SK-N-SH (cell line): ENCODE measurements around the gene TRAPPC12. TPM values are rescaled to one million over a fixed set of nuclear protein-coding genes. Genes with fewer than 3 reads are reported as not detected.

Experiments used
- CTCF ChIA-PET: fragments of 300-600, 350-600 bp; formaldehyde crosslinking; extraction: SDS; loops from one replicate; lab custom pipeline; 2021; lab: Yijun Ruan, JAX
- POLR2A ChIA-PET: fragments of 350-600 bp; sonication (Branson Sonifier 250); formaldehyde crosslinking; extraction: SDS; loops from one replicate; lab custom pipeline; 2020; ENCODE audit warnings: antibody characterized with exemption, inconsistent platforms; lab: Yijun Ruan, JAX
- DNase-seq: peaks from one replicate; pipeline ENCODE4 v3.0.0; 2012
- H2AFZ ChIP-seq: fragments of 200-600 bp; sonication (generic); 2 replicates; pipeline ENCODE4 v1.8.1; 2016; ENCODE audit warnings: antibody characterized with exemption, mild to moderate bottlenecking, low read depth
- H3F3A ChIP-seq: fragments of 200-600 bp; sonication (generic); replicated peaks from 2 replicates; pipeline ENCODE3; 2016; ENCODE audit warnings: antibody characterized with exemption, mild to moderate bottlenecking; ENCODE audit not compliant: insufficient read depth
- H3K27ac ChIP-seq, 2 experiments: fragments of 200-500 bp in 1 of 2; fragments of 200-600 bp in 1 of 2; sonication (Bioruptor generic) in 1 of 2; sonication (generic), shearing (Covaris generic) in 1 of 2; 2 replicates each; pipeline versions ENCODE4 v1.5.1 to v1.6.1; 2014 to 2016; ENCODE audit warnings: low read depth in 2 of 2, inconsistent platforms in 1 of 2, low read length in 1 of 2, mild to moderate bottlenecking in 1 of 2, mixed read lengths in 1 of 2
- H3K27me3 ChIP-seq: fragments of 200-600 bp; sonication (generic), shearing (Covaris generic); 2 replicates; pipeline ENCODE4 v1.6.1; 2016; ENCODE audit warnings: mixed run types; ENCODE audit not compliant: insufficient read depth
- H3K36me3 ChIP-seq, 2 experiments: fragments of 200-500 bp in 1 of 2; fragments of 200-600 bp in 1 of 2; sonication (Bioruptor generic) in 1 of 2; sonication (generic) in 1 of 2; replicated peaks in 1 of 2; 2 replicates each; pipeline versions ENCODE3 to v1.5.1; 2014 to 2016; ENCODE audit warnings: low read length in 1 of 2, mild to moderate bottlenecking in 1 of 2; ENCODE audit not compliant: insufficient read depth in 2 of 2, control insufficient read depth in 1 of 2
- H3K4me1 ChIP-seq, 2 experiments: fragments of 200-500 bp in 1 of 2; fragments of 200-600 bp in 1 of 2; sonication (Bioruptor generic) in 1 of 2; sonication (generic), shearing (Covaris generic) in 1 of 2; 2 replicates each; pipeline versions ENCODE4 v1.5.1 to v1.6.1; 2014 to 2016; ENCODE audit warnings: low read depth in 1 of 2, low read length in 1 of 2, mixed run types in 1 of 2; ENCODE audit not compliant: insufficient read depth in 2 of 2, control insufficient read depth in 1 of 2
- H3K4me2 ChIP-seq: fragments of 200-600 bp; sonication (generic), shearing (Covaris generic); 2 replicates; pipeline ENCODE4 v1.6.1; 2017; ENCODE audit warnings: mixed run types
- H3K4me3 ChIP-seq, 2 experiments: fragments of 200-500 bp in 1 of 2; fragments of 200-600 bp in 1 of 2; sonication (Bioruptor generic) in 1 of 2; sonication (generic), shearing (Covaris generic) in 1 of 2; 2 replicates each; pipeline versions ENCODE4 v1.5.1 to v1.8.1; 2014 to 2016; ENCODE audit warnings: low read depth in 2 of 2, inconsistent platforms in 1 of 2, low read length in 1 of 2, mild to moderate bottlenecking in 1 of 2, mixed read lengths in 1 of 2, moderate library complexity in 1 of 2
- H3K79me2 ChIP-seq: fragments of 200-600 bp; sonication (generic); 2 replicates; pipeline ENCODE4 v1.8.1; 2017; ENCODE audit warnings: mild to moderate bottlenecking; ENCODE audit not compliant: insufficient read depth
- H3K9ac ChIP-seq: fragments of 200-600 bp; sonication (generic); 2 replicates; pipeline ENCODE4 v1.6.1; 2017; ENCODE audit warnings: mixed run types
- H3K9me2 ChIP-seq: fragments of 200-600 bp; sonication (generic); 2 replicates; pipeline ENCODE4 v1.6.1; 2017; ENCODE audit warnings: mixed run types
- H3K9me3 ChIP-seq: fragments of 200-600 bp; sonication (generic); 2 replicates; pipeline ENCODE4 v1.6.1; 2017; ENCODE audit warnings: mixed run types, mild to moderate bottlenecking, moderate library complexity
- H4K20me1 ChIP-seq: fragments of 200-600 bp; sonication (generic); 2 replicates; pipeline ENCODE4 v1.6.1; 2017; ENCODE audit warnings: mild to moderate bottlenecking, mixed run types; ENCODE audit not compliant: insufficient read depth
- ELF1 ChIP-seq: IDR thresholded peaks from 2 replicates; pipeline ENCODE4 v1.4.0; 2012
- GABPA ChIP-seq: IDR thresholded peaks from 2 replicates; pipeline ENCODE4 v1.4.0; 2012; ENCODE audit warnings: low read depth, mild to moderate bottlenecking
- GATA2 ChIP-seq: sonication (generic); formaldehyde crosslinking; IDR thresholded peaks from 2 replicates; pipeline ENCODE4 v1.5.0; 2020; ENCODE audit warnings: mild to moderate bottlenecking, missing genetic modification reagents
- JUND ChIP-seq: IDR thresholded peaks from 2 replicates; pipeline ENCODE4 v1.4.0; 2012
- MEF2A ChIP-seq: IDR thresholded peaks from 2 replicates; pipeline ENCODE4 v1.4.0; 2012; ENCODE audit warnings: low read depth, borderline replicate concordance
- NFIC ChIP-seq: IDR thresholded peaks from 2 replicates; pipeline ENCODE4 v1.4.0; 2012; ENCODE audit warnings: borderline replicate concordance
- POLR2AphosphoS5 ChIP-seq: IDR thresholded peaks from 2 replicates; pipeline ENCODE4 v1.6.1; 2012; ENCODE audit warnings: low read depth, low read length
- RAD21 ChIP-seq: IDR thresholded peaks from 2 replicates; pipeline ENCODE4 v1.6.1; 2012; ENCODE audit warnings: mild to moderate bottlenecking, low read length
- REST ChIP-seq: IDR thresholded peaks from 2 replicates; pipeline ENCODE4 v1.6.1; 2012; ENCODE audit warnings: mild to moderate bottlenecking, low read depth, low read length, moderate library complexity
- RFX5 ChIP-seq: IDR thresholded peaks from 2 replicates; pipeline ENCODE4 v1.6.1; 2012; ENCODE audit warnings: mild to moderate bottlenecking, improper control_type of control experiment, low read length
- RXRA ChIP-seq: IDR thresholded peaks from 2 replicates; pipeline ENCODE4 v1.4.0; 2012; ENCODE audit warnings: low read depth, mild to moderate bottlenecking, borderline replicate concordance
- SIN3A ChIP-seq: IDR thresholded peaks from 2 replicates; pipeline ENCODE4 v1.6.1; 2012; ENCODE audit warnings: low read depth, mild to moderate bottlenecking, low read length, moderate library complexity, borderline replicate concordance
- YY1 ChIP-seq: IDR thresholded peaks from 2 replicates; pipeline ENCODE4 v1.4.0; 2012; ENCODE audit warnings: low read depth, mild to moderate bottlenecking
- WGBS: methylation state at CpG from one replicate; pipeline ENCODE4 v1.1.6; 2017; ENCODE audit warnings: low lambda C conversion rate; 5-methylcytosine and 5-hydroxymethylcytosine counted together
- polyA plus RNA-seq, 3 experiments: library from polyadenylated mRNA; depleted of rRNA; stranded (reverse); fragments of >200 nt; gene quantifications; 2 replicates each; pipeline ENCODE4 v1.2.3, GENCODE V29; 2012
- TF ChIP-seq, protein P1 (sequence below): IDR thresholded peaks from 2 replicates; pipeline ENCODE4; 2012
- TF ChIP-seq, protein P2 (sequence below): IDR thresholded peaks from 2 replicates; pipeline ENCODE4 v1.4.0; 2012; ENCODE audit warnings: low read depth, borderline replicate concordance

Gene TRAPPC12
- polyA plus RNA-seq, 1 of the 3 experiments (the other 2 are of a cell fraction): 83.3 TPM

GRCh38 chr2:3414133-3414860, 34.8 kb downstream of the TRAPPC12 start:
- H3K36me3 ChIP-seq: peaks cover 24 to 35% of the 10 kb centered on the region in 2 experiments
- peaks cover 0 to 10% of the 10 kb centered on the region in 2 experiments; a peak in 1 of 4 replicates for H3K4me1 ChIP-seq
- H3K9ac ChIP-seq: no peak overlapping the region
- H3K4me2 ChIP-seq: no peak overlapping the region
- no peaks in the 10 kb centered on the region for H3K27me3 ChIP-seq
- H3K79me2 ChIP-seq: peaks cover 21% of the 10 kb centered on the region; the same call in 1 of the 2 replicates
- no peaks in the 10 kb centered on the region for H3K9me3 ChIP-seq
- CTCF ChIA-PET: interaction anchor here (0.9 to 5.1 kb wide), 4 partner anchors 10 to 48 kb away, joined by 3 to 57 read pairs (median 4); no protein-coding TSS in a partner anchor
- H4K20me1 ChIP-seq: no peaks in the 10 kb centered on the region; the same call in 1 of the 2 replicates
- H3K9me2 ChIP-seq: no peaks in the 10 kb centered on the region
- no peak overlapping the region for H3K4me3 ChIP-seq
- TF ChIP-seq RAD21 (no peak), GATA2 (0 out of 2 replicates have a peak, but pooled peaks have one; percentile 6)
- POLR2A ChIA-PET: no interaction called here
- H3F3A ChIP-seq: peaks cover 5% of the 10 kb centered on the region
- 92% methylated on average over 25 of the region's 25 CpGs for WGBS
- no peak overlapping the region for H2AFZ ChIP-seq
- DNase-seq: peak; percentile 57
- peak overlapping the region in 1 of 2 experiments; percentile 11; a peak in 1 of 4 replicates for H3K27ac ChIP-seq

- POLR2A ChIA-PET: no interaction called here
- Histone ChIP-seq H3K36me3 (peaks cover 13 to 62% of the 10 kb centered on the region in 2 experiments), H3K79me2 (peaks cover 10% of the 10 kb centered on the region; the same call in 1 of the 2 replicates), H3K4me1 (peaks cover 0 to 7% of the 10 kb centered on the region in 2 experiments; a peak in 1 of 4 replicates), H3K9me3 (no peaks in the 10 kb centered on the region), H4K20me1 (no peaks in the 10 kb centered on the region; the same call in 1 of the 2 replicates), H3K9ac (no peak overlapping the region), H3K9me2 (no peaks in the 10 kb centered on the region), H3K27ac (no peak overlapping the region; a peak in 1 of 4 replicates), H3K27me3 (no peaks in the 10 kb centered on the region), H3K4me3 (no peak overlapping the region), H3K4me2 (no peak overlapping the region), H3F3A (no peaks in the 10 kb centered on the region), H2AFZ (no peak overlapping the region)
- CTCF ChIA-PET: no interaction called here
- no peak for DNase-seq
- 86% methylated on average over 11 of the region's 11 CpGs for WGBS
- TF ChIP-seq SIN3A: no peak
- TF ChIP-seq JUND: no peak
- TF ChIP-seq NFIC: no peak
- TF ChIP-seq POLR2AphosphoS5: no peak
- no peak for TF ChIP-seq RFX5
- no peak for TF ChIP-seq ELF1
- TF ChIP-seq YY1: no peak
- TF ChIP-seq REST: no peak
- no peak for TF ChIP-seq MEF2A
- TF ChIP-seq GABPA: no peak
- TF ChIP-seq, protein P1, sequence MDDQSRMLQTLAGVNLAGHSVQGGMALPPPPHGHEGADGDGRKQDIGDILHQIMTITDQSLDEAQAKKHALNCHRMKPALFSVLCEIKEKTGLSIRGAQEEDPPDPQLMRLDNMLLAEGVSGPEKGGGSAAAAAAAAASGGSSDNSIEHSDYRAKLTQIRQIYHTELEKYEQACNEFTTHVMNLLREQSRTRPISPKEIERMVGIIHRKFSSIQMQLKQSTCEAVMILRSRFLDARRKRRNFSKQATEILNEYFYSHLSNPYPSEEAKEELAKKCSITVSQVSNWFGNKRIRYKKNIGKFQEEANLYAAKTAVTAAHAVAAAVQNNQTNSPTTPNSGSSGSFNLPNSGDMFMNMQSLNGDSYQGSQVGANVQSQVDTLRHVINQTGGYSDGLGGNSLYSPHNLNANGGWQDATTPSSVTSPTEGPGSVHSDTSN: no peak
- TF ChIP-seq, protein P2, sequence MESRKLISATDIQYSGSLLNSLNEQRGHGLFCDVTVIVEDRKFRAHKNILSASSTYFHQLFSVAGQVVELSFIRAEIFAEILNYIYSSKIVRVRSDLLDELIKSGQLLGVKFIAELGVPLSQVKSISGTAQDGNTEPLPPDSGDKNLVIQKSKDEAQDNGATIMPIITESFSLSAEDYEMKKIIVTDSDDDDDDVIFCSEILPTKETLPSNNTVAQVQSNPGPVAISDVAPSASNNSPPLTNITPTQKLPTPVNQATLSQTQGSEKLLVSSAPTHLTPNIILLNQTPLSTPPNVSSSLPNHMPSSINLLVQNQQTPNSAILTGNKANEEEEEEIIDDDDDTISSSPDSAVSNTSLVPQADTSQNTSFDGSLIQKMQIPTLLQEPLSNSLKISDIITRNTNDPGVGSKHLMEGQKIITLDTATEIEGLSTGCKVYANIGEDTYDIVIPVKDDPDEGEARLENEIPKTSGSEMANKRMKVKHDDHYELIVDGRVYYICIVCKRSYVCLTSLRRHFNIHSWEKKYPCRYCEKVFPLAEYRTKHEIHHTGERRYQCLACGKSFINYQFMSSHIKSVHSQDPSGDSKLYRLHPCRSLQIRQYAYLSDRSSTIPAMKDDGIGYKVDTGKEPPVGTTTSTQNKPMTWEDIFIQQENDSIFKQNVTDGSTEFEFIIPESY: no peak
- TF ChIP-seq RXRA: no peak
- no peak for TF ChIP-seq RAD21
These were observed 39.4 kb downstream of the TRAPPC12 start for GRCh38 chr2:3418766-3419404.
